ENCODE data around the gene JAGN1.
"Not testable (repeated sequence)": the region's sequence is repeated elsewhere in the genome, so short reads cannot be mapped to it uniquely, and the experiment has no call there.

Gene JAGN1

DNA sequence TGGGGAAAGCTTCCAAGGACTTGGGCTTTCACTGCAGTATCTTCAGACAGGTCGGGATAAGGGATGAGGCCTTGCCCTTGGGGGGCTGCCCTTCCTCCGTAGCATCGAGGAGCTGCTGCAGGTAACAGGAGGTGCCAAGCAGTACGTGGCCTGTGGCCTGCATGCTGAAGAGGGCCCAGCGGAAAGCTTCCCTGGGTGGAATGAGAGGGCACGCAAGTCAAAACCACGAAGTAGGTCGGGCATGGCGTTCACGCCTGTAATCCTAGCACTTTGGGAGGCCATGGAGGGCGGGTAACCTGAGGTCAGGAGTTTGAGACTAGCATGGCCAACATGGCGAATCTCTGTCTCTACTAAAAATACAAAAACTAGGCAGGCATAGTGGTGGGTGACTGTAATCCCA is 23.3 kb upstream of the JAGN1 start:
- no peak for DNase-seq (ENCODE audit: low read depth)

DNA sequence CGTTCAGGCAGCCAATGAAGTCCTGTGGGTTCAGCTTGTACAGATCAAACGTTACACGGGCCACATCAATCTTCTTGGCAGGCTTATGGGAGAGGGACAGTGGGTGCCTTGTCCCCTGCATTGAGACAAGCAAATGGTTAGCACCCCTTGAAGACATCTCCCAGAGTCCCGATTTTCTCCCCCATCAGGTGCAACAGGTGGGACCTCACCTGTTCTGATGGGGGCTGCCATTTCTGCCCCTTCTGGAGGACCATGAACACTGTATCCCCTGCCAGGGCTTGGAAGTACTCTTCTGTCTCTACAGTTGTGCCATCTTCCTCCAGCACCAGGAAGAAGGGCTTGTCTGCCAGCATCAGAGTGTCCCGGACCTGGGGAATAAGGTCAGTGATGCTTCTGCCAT is 20.5 kb upstream of the JAGN1 start:
- DNase-seq (ENCODE audit: low read depth) = no peak

DNA sequence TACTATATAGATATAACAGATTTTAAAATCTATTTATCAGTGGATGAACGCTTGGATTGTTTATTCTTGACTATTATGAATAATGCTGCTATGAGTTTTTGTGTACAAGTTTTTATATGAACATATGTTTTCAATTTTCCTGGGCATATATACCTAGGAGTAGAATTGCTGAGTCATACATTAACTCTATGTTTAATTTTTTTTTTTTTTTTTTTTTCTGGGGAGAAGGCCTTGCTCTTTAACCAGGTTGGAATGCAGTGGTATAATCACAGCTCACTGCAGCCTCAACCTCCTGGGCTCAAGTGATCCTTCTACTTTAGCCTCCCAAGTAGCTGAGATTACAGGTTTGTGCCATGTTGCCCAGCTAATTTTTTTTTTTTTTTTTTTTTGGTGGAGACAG is 19.4 kb upstream of the JAGN1 start:
- no peak for DNase-seq (ENCODE audit: low read depth)

DNA sequence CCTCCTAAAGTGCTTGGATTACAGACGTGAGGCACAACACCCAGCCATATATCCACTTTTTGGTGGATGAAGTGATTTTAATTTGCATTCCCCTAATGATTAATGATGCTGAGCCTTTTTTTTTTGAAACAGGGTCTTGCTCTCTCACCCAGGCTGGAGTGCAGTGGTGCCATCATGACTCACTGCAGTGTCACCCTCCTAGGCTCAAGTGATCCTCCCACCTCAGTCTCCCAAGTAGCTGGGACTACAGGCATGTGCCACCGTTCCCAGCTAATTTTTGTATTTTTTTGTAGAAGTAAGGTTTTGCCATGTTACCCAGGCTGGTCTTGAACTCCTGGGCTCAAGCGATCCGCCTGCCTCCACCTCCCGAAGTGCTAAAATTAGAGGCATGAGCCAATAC is 18.3 kb upstream of the JAGN1 start:
- not testable (repeated sequence) for DNase-seq (ENCODE audit: low read depth)

DNA sequence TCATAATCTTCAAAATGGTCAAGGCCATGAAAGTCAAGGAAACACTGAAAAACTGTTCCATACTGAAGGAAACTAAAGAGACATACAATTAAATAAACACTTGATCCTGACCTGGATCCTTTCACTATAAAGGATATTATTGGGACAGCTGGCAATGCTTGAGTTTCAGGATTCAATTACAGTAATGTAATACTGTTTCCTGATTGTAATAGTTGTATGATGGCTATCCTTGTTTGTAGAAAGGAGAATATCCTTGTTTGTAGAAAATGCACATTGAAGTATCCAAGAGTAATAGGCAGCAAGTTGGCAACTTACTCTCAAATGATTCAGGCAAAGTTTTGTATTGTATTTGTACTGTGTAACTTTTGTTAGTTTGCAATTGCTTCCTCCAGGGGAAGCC is 15.0 kb upstream of the JAGN1 start:
- no peak for DNase-seq (ENCODE audit: low read depth)

DNA sequence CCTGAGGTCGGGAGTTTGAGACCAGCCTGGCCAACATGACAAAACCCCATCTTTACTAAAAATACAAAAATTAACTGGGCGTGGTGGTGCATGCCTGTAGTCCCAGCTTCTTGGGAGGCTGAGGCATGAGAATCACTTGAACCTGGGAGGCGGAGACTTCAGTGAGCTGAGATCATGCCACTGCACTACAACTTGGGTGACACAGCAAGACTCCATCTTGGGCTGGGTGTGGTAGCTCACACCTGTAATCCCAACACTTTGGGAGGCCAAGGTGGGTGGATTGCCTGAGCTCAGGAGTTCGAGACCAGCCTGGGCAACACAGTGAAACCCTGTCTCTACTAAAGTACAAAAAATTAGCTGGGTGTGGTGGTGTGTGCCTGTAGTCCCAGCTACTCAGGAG is 14.2 kb upstream of the JAGN1 start:
- not testable (repeated sequence) for DNase-seq (ENCODE audit: low read depth)

DNA sequence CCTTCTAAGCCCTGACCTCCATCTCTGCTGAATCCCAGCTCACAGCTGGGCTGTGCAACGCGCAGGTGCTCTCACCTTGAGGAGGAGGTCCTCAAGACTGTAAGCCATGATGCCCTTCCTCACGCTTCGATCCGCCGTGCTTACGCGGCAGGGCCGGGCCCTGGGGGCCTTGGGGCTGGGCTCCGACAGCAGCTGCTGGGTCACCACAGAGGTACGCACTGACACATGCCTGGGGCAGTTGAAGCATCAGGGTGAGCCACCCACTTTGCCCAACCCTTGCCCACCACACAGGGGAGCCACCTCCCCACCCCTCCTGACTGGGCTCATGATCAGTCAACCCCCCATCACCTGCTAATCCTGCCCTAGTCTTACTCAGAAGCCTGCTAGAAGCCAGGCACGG is 13.4 kb upstream of the JAGN1 start:
- no peak for DNase-seq (ENCODE audit: low read depth)

DNA sequence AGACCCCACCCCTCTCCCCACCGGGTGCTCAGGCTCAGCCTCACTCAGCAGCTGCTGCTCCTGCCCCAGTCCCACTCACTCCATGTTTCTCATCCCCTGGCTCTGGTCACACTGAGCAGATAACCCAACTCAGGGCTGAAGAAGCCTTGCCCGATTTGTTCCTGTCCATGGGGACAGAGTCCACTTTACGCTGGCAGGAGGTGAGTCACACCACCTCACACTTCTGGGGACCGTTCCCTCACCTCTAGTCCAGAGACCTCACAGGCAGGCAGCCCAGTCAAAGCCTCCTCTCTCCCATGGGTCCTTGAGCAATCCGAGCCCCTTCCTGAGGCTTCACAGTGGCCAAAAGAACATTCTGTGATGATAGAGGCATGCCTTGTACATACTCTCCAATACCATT is 11.7 kb upstream of the JAGN1 start:
- DNase-seq (ENCODE audit: low read depth) = no peak

DNA sequence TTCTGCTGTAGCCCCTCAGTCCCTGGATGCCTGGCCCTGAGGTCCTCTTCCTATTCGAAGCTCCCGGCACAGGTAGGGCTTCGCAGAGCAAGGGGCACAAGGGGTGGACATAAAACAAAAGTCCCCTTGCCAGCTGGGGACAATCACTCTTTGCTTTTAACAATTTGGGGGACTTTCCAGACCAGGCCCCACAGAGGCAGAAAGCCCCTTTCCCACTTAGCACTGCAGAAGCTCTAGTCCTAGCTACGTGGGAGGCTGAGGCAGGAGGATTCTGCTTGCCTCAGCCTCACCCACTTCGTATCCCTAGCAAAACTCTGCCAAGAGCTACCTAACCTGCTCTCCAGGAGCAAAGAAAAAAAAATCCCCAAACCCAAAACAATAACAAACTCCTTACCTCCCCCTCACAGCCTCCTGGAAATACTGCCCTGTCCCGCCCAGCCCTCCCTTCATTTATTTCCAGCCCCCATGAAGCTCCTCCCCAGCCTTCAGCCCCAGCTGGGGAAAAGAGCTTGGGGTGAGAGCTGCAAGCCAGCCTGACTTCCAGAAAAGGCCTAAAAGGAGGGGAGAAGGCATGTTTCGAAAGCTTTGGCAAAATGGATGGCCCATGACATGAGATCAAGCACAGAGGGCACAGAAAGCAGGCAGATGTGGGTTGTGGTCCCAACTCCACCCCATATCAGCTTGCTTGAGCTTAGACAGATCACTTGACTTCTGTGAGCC is 10.4 kb upstream of the JAGN1 start, which contains the start of gene CIDEC:
Gene CIDEC (minus strand): TSS at position 424 of the 720 bp plus-strand sequence. CDS start 1,767 bp downstream, outside the sequence.
- no peak for DNase-seq (ENCODE audit: low read depth)

DNA sequence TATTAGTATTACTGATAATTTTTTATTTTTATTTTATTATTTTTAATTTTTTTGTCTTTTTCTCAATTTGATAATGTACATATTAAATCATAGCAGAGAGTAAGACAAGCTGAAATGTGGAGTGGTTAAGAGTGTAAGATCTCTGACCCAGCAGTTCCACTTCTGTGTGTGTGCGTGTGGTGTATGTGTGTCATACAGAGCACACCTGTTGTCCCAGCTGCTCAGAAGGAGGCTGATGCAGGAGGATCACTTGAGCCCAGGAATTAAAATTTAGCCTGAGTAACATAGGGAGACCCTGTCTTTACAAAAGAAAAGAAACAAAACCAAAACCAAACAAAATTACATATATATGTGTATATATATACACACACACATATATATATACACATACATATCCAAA is 9.0 kb upstream of the JAGN1 start:
- no peak for DNase-seq (ENCODE audit: low read depth)

DNA sequence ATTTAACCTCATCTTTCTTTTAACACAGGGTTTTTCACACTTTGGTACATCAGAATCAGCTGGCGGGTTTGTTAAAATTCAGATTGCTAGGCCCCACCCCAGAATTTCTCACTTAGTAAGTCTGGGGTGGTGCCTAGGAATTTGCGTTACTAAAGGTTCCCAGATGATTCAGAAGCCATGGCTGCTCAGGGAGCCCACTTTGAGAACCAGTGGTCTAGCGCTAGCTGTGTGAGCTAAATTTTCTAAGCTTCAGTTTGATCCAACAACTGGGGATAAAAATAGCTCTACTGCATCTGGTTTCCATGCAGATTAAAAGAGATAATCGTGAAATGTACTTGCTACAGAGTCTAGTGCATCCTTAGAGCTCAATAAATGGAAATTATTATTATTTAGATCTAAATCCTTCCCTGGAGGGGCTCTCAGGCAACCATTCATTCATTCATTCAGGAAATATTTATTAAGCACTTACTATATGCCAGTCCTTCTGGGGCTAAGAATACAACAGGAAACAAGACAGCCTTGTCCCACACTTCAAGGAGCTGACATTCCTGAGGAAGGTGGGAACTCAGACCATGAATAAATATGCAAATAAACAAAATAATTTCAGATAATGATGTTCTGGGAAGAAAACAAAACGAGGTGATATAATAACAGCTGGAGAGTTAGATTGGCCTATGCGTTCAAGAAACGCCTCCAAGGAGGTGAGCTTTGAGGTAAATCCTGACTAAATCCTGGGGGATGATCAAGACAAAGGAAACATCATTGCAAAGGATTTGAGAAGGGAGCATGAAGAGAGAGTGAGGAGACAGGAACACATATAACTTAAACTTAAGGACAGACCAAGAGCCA is 6.5 kb upstream of the JAGN1 start:
- DNase-seq (ENCODE audit: low read depth) = no peak

DNA sequence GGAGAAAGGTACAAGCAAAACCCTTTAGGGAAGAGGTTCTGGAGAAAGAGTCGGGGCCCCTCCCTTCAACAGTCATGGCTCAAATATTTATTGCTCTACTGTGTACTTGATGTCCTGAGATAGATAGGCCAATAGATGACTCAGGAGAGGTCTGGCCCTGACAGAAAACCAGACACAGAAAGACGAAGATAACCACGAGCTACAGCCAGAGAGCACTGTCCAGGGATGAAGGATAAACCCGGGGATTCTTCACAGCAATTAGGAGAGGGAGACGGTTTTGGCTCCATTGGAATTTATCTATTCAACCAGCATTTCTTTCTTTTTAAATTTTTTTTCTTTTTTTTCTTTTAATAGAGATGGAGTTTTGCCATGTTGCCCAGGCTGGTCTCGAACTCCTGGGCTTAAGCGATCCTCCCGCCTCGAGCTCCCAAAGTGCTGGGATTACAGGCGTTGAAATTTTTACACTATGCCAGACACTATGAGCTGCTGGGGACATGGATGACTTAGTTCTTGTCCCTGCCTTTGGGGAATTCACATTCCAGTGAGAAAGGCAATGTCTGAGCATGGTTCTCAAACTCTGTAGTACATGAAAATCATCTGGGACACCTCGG is 5.8 kb upstream of the JAGN1 start:
- DNase-seq (ENCODE audit: low read depth) = no peak

DNA sequence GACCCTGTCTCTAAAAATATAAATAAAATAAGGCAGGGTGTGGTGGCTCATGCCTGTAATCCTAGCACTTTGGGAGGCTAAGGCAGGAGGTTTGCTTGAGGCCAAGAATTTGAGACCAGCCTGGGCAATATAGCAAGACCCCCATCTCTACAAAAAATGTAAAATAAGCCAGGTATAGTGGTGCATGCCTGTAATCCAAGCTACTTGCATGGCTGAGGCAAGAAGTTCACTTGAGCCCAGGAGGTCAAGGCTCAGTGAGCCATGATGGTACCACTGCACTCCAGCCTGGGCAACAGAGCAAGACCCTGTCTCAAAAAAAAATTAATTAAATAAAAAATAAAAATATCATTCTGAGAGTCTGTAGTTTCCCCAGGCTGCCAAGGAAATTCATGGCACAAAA is 4.1 kb upstream of the JAGN1 start:
- no peak for DNase-seq (ENCODE audit: low read depth)

DNA sequence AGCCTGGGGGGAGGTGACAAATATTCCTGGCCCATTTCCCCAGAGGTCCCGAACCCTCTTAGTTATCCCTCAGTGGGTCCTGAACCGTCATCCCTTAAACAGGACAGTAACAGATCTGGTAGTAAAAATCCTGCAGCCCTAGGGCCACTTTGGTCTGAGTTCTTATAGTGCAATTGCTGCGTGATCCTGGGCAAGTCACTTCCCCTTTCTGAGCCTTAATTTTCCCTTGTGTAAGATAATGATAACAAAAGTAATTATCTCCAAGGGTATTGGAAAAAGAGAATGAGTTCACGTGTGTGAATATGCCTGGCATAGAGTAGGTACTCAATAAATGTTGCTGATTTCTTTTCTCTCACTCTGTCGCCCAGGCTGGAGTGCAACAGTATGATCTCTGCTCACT is 2.9 kb upstream of the JAGN1 start:
- no peak for DNase-seq (ENCODE audit: low read depth)

DNA sequence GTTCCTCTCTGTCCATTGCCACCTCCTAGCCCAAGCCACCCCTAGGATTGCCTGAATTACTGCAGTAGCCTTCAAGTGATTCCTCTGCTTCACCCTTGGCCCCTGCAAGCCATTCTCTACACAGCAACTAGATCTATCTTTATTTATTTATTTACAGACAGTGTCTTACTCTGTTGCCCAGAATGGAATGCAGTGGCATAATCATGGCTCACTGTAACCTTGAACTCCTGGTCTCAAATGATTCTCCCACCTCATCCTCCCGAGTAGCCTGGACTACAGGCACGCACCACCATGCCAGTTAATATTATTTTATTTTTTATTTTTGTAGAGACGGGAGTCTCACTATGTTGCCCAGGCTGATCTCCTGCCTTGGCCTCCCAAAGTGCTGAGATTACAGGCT is 1.9 kb upstream of the JAGN1 start:
- DNase-seq (ENCODE audit: low read depth) = no peak

DNA sequence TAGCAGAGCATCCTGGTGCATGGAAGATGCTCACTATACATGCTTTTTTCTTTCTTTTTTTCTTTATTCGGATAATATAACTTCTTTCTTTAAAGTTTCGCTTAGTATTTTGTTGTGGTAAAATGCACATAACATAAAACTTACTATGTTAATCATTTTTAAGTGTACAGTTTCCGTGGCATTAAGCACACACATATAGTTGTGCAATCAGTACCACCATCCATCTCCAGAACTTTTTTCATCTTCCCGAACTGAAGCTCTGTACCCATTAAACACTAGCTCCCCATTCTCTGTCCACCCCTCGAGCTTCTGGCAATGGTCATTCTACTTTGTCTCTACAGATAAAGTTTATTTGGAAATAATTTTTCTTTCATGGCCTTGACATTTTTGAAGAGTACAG is 1.0 kb upstream of the JAGN1 start:
- no peak for DNase-seq (ENCODE audit: low read depth)

DNA sequence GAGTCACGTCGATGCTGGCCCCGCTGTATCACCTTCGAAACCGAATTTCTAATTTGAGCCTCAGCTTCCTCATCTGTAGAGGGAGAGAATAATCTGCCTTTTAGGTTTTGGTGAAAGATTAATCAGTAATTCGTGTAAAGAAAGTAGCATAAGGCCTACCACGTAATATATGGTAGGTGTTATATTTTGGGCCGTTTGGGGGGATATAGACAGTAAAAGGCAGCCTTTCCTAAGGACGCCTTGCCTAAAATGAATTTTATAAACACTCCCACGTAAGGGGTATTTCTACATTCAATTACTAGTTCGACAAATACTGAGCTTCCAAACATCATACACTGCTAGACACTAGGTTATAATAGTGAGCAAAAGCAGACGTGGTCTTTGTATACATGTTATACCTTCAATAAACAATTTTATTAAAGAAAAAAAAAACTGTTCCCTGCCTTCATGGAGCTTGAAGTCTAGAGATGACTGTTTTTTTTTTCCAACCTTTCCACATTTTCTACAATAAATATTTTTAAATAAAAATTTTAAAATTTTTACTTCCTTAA is 737 bp downstream of the JAGN1 start:
- no peak for DNase-seq (ENCODE audit: low read depth)

DNA sequence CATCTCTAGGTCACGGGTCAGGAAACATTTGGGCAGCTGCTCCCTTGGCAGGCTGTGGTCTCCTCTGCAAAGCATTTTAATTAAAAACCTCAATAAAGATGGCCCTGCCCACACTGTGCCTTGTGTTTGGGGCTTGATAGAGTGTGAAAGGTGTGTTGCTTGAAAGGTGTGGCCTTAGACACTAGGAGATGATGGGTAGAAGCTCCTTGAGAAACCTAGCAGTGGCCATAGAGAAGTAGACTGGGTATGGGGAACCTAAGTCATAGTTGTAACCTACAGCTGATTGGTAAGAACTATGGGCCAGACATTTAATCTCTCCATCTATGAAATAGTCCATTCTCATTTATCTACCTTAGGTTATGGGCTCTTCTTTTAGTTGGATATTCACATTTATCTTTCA is 3.3 kb downstream of the JAGN1 start:
- DNase-seq (ENCODE audit: low read depth) = no peak

DNA sequence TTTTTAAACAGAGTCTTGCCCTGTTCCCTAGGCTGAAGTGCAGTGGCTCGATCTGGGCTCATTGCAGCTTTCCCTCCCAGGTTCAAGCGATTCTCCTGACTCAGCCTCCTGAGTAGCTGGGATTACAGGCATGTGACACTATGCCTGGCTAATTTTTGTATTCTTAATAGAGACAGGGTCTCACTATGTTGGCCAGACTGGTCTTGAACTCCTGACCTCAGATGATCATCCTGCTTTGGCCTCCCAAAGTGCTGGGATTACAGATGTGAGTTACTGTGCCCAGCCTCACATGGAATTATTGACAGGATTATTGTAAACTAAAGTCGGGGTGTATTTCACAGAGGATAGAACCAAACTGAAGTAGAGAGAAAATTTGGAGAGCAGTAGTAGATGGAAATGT is 5.3 kb downstream of the JAGN1 start:
- not testable (repeated sequence) for DNase-seq (ENCODE audit: low read depth)

DNA sequence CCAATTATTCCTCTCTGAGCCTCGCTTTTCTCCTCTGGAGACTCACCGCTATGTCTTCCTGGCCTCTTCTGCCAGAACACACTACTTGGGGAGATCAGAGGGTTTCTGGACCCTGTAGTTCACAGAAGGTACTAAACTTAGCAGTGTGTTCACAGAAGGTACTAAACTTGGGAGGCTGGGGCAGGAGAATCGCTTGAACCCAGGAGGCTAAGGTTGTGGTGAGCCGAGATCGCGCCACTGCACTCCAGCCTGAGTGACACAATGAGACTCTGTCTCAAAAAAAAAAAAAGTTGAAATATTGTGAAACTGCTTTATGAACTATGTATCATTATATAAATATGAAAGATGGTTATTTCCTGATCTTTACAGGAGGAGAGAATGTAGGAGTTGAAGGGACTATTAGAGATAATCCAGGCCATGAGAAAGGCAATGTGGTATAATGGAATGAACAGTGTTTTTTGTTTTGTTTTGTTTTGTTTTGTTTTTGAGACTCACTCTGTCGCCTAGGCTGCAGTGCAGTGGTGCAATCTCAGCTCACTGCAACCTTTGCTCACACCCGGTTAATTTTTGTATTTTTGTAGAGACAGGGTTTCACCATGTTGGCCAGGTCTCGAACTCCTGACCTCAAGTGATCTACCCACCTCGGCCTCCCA is 6.5 kb downstream of the JAGN1 start:
- not testable (repeated sequence) for DNase-seq (ENCODE audit: low read depth)

DNA sequence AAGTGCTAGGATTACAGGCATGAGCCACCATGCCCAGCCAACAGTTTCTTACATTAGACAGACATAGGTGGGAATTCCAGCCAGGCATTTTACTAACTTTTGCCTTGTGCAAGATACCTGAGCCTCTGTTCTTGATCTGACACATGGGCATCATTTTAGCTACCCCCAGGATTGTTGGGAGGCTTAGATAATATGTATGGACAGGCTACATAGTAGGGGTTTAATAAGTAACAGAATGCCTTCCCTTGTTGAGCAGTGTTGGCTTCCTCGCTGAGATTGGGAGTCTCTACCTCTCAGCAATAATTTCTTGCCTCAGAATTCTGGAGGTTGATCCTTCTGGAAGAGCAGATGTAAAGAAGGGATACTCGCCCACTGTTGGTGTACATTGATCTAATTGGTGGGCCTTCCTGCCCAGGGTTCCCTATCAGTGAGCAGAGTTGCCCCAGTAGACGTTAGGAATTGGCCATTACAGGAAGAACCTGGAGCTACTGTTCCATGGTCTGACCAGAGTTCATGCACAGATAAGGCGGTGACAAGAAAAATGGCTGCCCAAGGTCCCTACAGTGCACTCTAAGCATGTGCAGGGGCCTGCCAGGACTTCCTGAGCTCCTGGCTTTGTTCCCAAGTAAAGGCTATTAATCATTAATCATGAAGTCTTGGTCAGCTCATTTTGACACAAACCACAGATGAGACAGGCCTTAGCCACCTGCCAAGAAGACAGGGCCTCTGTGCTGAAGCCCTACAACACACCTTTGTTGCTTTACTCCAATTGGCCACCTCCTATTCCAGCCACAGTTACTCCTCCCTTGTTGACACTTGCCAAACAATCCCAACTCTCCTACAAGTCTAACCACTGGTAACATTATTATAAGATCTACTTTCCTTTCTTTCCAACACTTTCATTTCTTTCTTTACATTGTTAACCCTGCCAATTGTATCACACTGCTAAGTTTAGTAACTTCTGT is 7.3 kb downstream of the JAGN1 start:
- no peak for DNase-seq (ENCODE audit: low read depth)
